ENCODE results near the gene DRC7. TPM values are rescaled to one million over a fixed set of nuclear protein-coding genes. Genes with fewer than 3 reads are reported as not detected.

DRC7 gene
- polyA plus RNA-seq, 1 donor from 2014 or later, result 1.4 TPM

DNA sequence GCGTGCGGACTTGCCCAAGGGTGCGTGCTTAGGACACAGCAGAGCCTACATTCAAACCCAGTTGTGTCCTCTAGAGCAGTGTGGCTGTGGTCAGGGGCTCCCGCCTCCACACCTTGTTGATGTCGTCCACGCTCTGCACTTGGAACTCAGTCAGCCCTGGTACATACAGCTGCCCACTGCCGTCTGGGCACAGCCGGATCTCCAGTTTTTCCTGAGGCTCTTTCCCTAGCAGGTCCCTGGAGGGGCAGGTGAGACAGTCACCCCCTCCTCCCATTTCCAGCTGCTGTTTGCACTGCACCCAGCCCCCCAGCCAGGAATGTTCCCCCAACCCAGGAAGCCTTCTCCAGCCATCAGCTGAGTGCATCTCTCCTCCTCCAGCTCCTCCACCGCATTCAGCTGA is 66.7 kb downstream of the DRC7 start:
- Histone ChIP-seq H3K9me3 (ENCODE audit: low read length) (no peaks in the 10 kb centered on the region), H3K36me3 (ENCODE audit: insufficient read depth, low read length) (no peaks in the 10 kb centered on the region), H3K79me2 (replicated peaks; ENCODE audit: insufficient read depth, low read length) (no peaks in the 10 kb centered on the region), H3K9me2 (ENCODE audit: insufficient read depth, low read length) (no peaks in the 10 kb centered on the region), H2AFZ (ENCODE audit: low read depth, low read length) (no peak overlapping the region), H3F3A (ENCODE audit: insufficient read depth, low read length, poor library complexity, severe bottlenecking) (no peaks in the 10 kb centered on the region), H3K4me2 (ENCODE audit: low read length) (no peak overlapping the region), H3K27me3 (ENCODE audit: insufficient read depth, low read depth, low read length) (no peaks in the 10 kb centered on the region), H3K4me3 (ENCODE audit: low read length) (no peak overlapping the region), H4K20me1 (ENCODE audit: insufficient read depth) (no peaks in the 10 kb centered on the region), H3K9ac (ENCODE audit: low read length) (no peak overlapping the region), H3K27ac (ENCODE audit: low read length) (no peak overlapping the region)
- TF ChIP-seq MXI1 (conservative IDR thresholded peaks at IDR 0.05; ENCODE audit: poor library complexity, severe bottlenecking) (no peak), SMC3 (conservative IDR thresholded peaks at IDR 0.05; ENCODE audit: poor library complexity) (no peak), POLR2AphosphoS5 (IDR thresholded peaks at IDR 0.05) (no peak), EZH2 (IDR thresholded peaks at IDR 0.05; ENCODE audit: borderline replicate concordance, insufficient read depth, low read length, poor library complexity, severe bottlenecking) (no peak), TAF1 (IDR thresholded peaks at IDR 0.05; ENCODE audit: low read depth) (no peak), EP300 (conservative IDR thresholded peaks at IDR 0.05; ENCODE audit: poor library complexity, severe bottlenecking) (no peak), RAD21 (conservative IDR thresholded peaks at IDR 0.05) (no peak)
- TF ChIP-seq, protein P1, sequence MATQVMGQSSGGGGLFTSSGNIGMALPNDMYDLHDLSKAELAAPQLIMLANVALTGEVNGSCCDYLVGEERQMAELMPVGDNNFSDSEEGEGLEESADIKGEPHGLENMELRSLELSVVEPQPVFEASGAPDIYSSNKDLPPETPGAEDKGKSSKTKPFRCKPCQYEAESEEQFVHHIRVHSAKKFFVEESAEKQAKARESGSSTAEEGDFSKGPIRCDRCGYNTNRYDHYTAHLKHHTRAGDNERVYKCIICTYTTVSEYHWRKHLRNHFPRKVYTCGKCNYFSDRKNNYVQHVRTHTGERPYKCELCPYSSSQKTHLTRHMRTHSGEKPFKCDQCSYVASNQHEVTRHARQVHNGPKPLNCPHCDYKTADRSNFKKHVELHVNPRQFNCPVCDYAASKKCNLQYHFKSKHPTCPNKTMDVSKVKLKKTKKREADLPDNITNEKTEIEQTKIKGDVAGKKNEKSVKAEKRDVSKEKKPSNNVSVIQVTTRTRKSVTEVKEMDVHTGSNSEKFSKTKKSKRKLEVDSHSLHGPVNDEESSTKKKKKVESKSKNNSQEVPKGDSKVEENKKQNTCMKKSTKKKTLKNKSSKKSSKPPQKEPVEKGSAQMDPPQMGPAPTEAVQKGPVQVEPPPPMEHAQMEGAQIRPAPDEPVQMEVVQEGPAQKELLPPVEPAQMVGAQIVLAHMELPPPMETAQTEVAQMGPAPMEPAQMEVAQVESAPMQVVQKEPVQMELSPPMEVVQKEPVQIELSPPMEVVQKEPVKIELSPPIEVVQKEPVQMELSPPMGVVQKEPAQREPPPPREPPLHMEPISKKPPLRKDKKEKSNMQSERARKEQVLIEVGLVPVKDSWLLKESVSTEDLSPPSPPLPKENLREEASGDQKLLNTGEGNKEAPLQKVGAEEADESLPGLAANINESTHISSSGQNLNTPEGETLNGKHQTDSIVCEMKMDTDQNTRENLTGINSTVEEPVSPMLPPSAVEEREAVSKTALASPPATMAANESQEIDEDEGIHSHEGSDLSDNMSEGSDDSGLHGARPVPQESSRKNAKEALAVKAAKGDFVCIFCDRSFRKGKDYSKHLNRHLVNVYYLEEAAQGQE (IDR thresholded peaks at IDR 0.05; ENCODE audit: borderline replicate concordance), result no peak
- TF ChIP-seq, protein P2, sequence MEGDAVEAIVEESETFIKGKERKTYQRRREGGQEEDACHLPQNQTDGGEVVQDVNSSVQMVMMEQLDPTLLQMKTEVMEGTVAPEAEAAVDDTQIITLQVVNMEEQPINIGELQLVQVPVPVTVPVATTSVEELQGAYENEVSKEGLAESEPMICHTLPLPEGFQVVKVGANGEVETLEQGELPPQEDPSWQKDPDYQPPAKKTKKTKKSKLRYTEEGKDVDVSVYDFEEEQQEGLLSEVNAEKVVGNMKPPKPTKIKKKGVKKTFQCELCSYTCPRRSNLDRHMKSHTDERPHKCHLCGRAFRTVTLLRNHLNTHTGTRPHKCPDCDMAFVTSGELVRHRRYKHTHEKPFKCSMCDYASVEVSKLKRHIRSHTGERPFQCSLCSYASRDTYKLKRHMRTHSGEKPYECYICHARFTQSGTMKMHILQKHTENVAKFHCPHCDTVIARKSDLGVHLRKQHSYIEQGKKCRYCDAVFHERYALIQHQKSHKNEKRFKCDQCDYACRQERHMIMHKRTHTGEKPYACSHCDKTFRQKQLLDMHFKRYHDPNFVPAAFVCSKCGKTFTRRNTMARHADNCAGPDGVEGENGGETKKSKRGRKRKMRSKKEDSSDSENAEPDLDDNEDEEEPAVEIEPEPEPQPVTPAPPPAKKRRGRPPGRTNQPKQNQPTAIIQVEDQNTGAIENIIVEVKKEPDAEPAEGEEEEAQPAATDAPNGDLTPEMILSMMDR (IDR thresholded peaks at IDR 0.05; ENCODE audit: poor library complexity, severe bottlenecking), result no peak

- H3K79me2 ChIP-seq (replicated peaks; ENCODE audit: insufficient read depth, low read length), result no peaks in the 10 kb centered on the region
- no peaks in the 10 kb centered on the region for H3K9me3 ChIP-seq (ENCODE audit: low read length)
- no peaks in the 10 kb centered on the region for H4K20me1 ChIP-seq (ENCODE audit: insufficient read depth)
- H3K4me2 ChIP-seq (ENCODE audit: low read length), result no peak overlapping the region
- no peaks in the 10 kb centered on the region for H3K9me2 ChIP-seq (ENCODE audit: insufficient read depth, low read length)
- no peak overlapping the region for H3K27ac ChIP-seq (ENCODE audit: low read length)
- no peaks in the 10 kb centered on the region for H3K36me3 ChIP-seq (ENCODE audit: insufficient read depth, low read length)
- H3K27me3 ChIP-seq (ENCODE audit: insufficient read depth, low read depth, low read length), result no peaks in the 10 kb centered on the region
- no peak overlapping the region for H2AFZ ChIP-seq (ENCODE audit: low read depth, low read length)
- no peak for TF ChIP-seq MXI1 (conservative IDR thresholded peaks at IDR 0.05; ENCODE audit: poor library complexity, severe bottlenecking)
- TF ChIP-seq RAD21 (conservative IDR thresholded peaks at IDR 0.05), result no peak
- no peak for TF ChIP-seq SMC3 (conservative IDR thresholded peaks at IDR 0.05; ENCODE audit: poor library complexity)
- TF ChIP-seq, protein P2 (IDR thresholded peaks at IDR 0.05; ENCODE audit: poor library complexity, severe bottlenecking), result no peak
- TF ChIP-seq EP300 (conservative IDR thresholded peaks at IDR 0.05; ENCODE audit: poor library complexity, severe bottlenecking), result no peak
- TF ChIP-seq EZH2 (IDR thresholded peaks at IDR 0.05; ENCODE audit: borderline replicate concordance, insufficient read depth, low read length, poor library complexity, severe bottlenecking), result no peak
- TF ChIP-seq TAF1 (IDR thresholded peaks at IDR 0.05; ENCODE audit: low read depth), result no peak
- TF ChIP-seq, protein P1 (IDR thresholded peaks at IDR 0.05; ENCODE audit: borderline replicate concordance), result no peak
- no peak for TF ChIP-seq POLR2AphosphoS5 (IDR thresholded peaks at IDR 0.05)
- H3F3A ChIP-seq (ENCODE audit: insufficient read depth, low read length, poor library complexity, severe bottlenecking), result no peaks in the 10 kb centered on the region
- H3K9ac ChIP-seq (ENCODE audit: low read length), result no peak overlapping the region
- no peak overlapping the region for H3K4me3 ChIP-seq (ENCODE audit: low read length)
Measured at GRCh38 chr16:57761957-57762356, 67.4 kb downstream of the DRC7 start.

All from neural cell (in vitro differentiated cells).